Endothelial cell of umbilical vein (primary cell): ENCODE data around the gene MRPL14.

ENCODE experiments used
- EZH2 ChIP-seq: IDR thresholded peaks from 2 replicates; pipeline ENCODE4 v1.6.1; 2012; ENCODE audit warnings: borderline replicate concordance, low read depth, mild to moderate bottlenecking, moderate library complexity, low read length, inconsistent platforms; ENCODE audit not compliant: severe bottlenecking
- GATA2 ChIP-seq: IDR thresholded peaks from 2 replicates; pipeline ENCODE4 v1.7.0; 2011; ENCODE audit warnings: low read depth, mild to moderate bottlenecking, moderate library complexity, mixed read lengths, low read length; ENCODE audit not compliant: insufficient read length, insufficient read depth
- JUN ChIP-seq: IDR thresholded peaks from 2 replicates; pipeline ENCODE4 v1.6.1; 2011; ENCODE audit warnings: borderline replicate concordance, low read depth; ENCODE audit not compliant: insufficient read length, insufficient read depth
- POLR2A ChIP-seq: IDR thresholded peaks from 2 replicates; pipeline ENCODE4 v1.6.1; 2012; ENCODE audit warnings: low read depth, mild to moderate bottlenecking, control low read depth, low read length
- POLR2AphosphoS5 ChIP-seq: IDR thresholded peaks from 2 replicates; pipeline ENCODE4 v1.6.1; 2012; ENCODE audit warnings: low read depth, mild to moderate bottlenecking, control low read depth, low read length, moderate library complexity; ENCODE audit not compliant: insufficient read depth
- TF ChIP-seq, protein P1 (sequence below), 2 donors: IDR thresholded peaks; 1 replicate in 1 of 2; 2 replicates in 1 of 2; pipeline ENCODE4 v1.5.1; 2011; ENCODE audit warnings: low read length in 2 of 2, mild to moderate bottlenecking in 2 of 2, moderate library complexity in 2 of 2, control low read depth in 1 of 2, inconsistent platforms in 1 of 2, low read depth in 1 of 2; ENCODE audit not compliant: insufficient read depth in 1 of 2; ENCODE audit errors: extremely low read depth in 1 of 2
- TF ChIP-seq, protein P2 (sequence below): IDR thresholded peaks from 2 replicates; pipeline ENCODE4 v1.6.1; 2011; ENCODE audit not compliant: insufficient read depth, insufficient read length

GRCh38 chr6:44108471-44108870 is 18.8 kb downstream of the MRPL14 start:
- TF ChIP-seq POLR2AphosphoS5 (no peak), POLR2A (no peak), JUN (no peak), EZH2 (no peak), GATA2 (no peak)
- TF ChIP-seq, protein P1, sequence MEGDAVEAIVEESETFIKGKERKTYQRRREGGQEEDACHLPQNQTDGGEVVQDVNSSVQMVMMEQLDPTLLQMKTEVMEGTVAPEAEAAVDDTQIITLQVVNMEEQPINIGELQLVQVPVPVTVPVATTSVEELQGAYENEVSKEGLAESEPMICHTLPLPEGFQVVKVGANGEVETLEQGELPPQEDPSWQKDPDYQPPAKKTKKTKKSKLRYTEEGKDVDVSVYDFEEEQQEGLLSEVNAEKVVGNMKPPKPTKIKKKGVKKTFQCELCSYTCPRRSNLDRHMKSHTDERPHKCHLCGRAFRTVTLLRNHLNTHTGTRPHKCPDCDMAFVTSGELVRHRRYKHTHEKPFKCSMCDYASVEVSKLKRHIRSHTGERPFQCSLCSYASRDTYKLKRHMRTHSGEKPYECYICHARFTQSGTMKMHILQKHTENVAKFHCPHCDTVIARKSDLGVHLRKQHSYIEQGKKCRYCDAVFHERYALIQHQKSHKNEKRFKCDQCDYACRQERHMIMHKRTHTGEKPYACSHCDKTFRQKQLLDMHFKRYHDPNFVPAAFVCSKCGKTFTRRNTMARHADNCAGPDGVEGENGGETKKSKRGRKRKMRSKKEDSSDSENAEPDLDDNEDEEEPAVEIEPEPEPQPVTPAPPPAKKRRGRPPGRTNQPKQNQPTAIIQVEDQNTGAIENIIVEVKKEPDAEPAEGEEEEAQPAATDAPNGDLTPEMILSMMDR (IDR thresholded peaks at IDR 0.05; ENCODE audit: extremely low read depth in 1 of 2, insufficient read depth in 1 of 2, low read depth in 1 of 2, low read length in 2 of 2): no peak
- TF ChIP-seq, protein P2, sequence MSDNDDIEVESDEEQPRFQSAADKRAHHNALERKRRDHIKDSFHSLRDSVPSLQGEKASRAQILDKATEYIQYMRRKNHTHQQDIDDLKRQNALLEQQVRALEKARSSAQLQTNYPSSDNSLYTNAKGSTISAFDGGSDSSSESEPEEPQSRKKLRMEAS: no peak
